Jurkat, Clone E6-1 (cell line): ENCODE measurements around the gene P2RX6.
"Not testable (repeated sequence)": the region's sequence is repeated elsewhere in the genome, so short reads cannot be mapped to it uniquely, and the experiment has no call there.

ENCODE experiments used
- DNase-seq: peaks from one replicate; pipeline ENCODE4 v3.0.0-alpha.2; 2011; ENCODE audit warnings: low read depth, low spot score
- H3K4me3 ChIP-seq: 2 replicates; pipeline ENCODE4 v1.5.1; 2011; ENCODE audit warnings: mild to moderate bottlenecking, low read length, control low read depth, moderate library complexity

The P2RX6 gene

GRCh38 chr22:21009208-21009607 is 5.8 kb upstream of the P2RX6 start:
- not testable (repeated sequence) for H3K4me3 ChIP-seq

GRCh38 chr22:21009638-21010425 is 5.1 kb upstream of the P2RX6 start:
- peak; percentile 42 for DNase-seq
- no peak overlapping the region for H3K4me3 ChIP-seq

More at GRCh38 chr22:21009208-21009607, 5.8 kb upstream of the P2RX6 start:
- DNase-seq: not testable (repeated sequence)

GRCh38 chr22:21010426-21011113 is 4.4 kb upstream of the P2RX6 start:
- no peak for DNase-seq
- H3K4me3 ChIP-seq: no peak overlapping the region

GRCh38 chr22:21012446-21013407 is 2.2 kb upstream of the P2RX6 start:
- H3K4me3 ChIP-seq: no peak overlapping the region
- DNase-seq: no peak

GRCh38 chr22:21013657-21014201 is 1.2 kb upstream of the P2RX6 start:
- H3K4me3 ChIP-seq: peak overlapping the region; percentile 49
- no peak for DNase-seq

- H3K4me3 ChIP-seq: peak overlapping the region; percentile 49
- peak; percentile 88 for DNase-seq
Observed at GRCh38 chr22:21014202-21014725, 701 bp upstream of the P2RX6 start.

GRCh38 chr22:21015466-21016006 is 571 bp downstream of the P2RX6 start:
- H3K4me3 ChIP-seq: no peak overlapping the region
- no peak for DNase-seq

- no peak overlapping the region for H3K4me3 ChIP-seq
- DNase-seq: no peak
Observed at GRCh38 chr22:21016644-21017420, 1.9 kb downstream of the P2RX6 start.

- H3K4me3 ChIP-seq: no peak overlapping the region
- DNase-seq: no peak
Observed at GRCh38 chr22:21018314-21018713, 3.3 kb downstream of the P2RX6 start.

- peak; percentile 29 for DNase-seq
- no peak overlapping the region for H3K4me3 ChIP-seq
Observed at GRCh38 chr22:21020802-21021429, 6.0 kb downstream of the P2RX6 start.

- DNase-seq: no peak
- H3K4me3 ChIP-seq: no peak overlapping the region
Observed at GRCh38 chr22:21022507-21022906, 7.5 kb downstream of the P2RX6 start.

GRCh38 chr22:21022955-21023614 is 8.1 kb downstream of the P2RX6 start:
- H3K4me3 ChIP-seq: no peak overlapping the region
- no peak for DNase-seq

GRCh38 chr22:21025266-21025665 is 10.3 kb downstream of the P2RX6 start:
- H3K4me3 ChIP-seq: no peak overlapping the region
- DNase-seq: peak; percentile 68

GRCh38 chr22:21025763-21026755 is 11.1 kb downstream of the P2RX6 start:
- no peak for DNase-seq
- H3K4me3 ChIP-seq: no peak overlapping the region

GRCh38 chr22:21026783-21027692 is 12.1 kb downstream of the P2RX6 start:
- no peak overlapping the region for H3K4me3 ChIP-seq
- DNase-seq: no peak
